ENCODE measurements around the gene TMEM129. TPM values are rescaled to one million over a fixed set of nuclear protein-coding genes. Genes with fewer than 3 reads are reported as not detected.

Gene TMEM129
- total and polyA plus RNA-seq, 2 experiments from 2014 or later = 16.4 to 64.4 TPM

- no peaks in the 10 kb centered on the region for H3K4me1 ChIP-seq (ENCODE audit: insufficient read depth)
- H3K4me3 ChIP-seq = no peak overlapping the region
- no peak overlapping the region for H2AFZ ChIP-seq
- H3K27ac ChIP-seq (ENCODE audit: low read depth) = no peak overlapping the region
- H3K27me3 ChIP-seq (ENCODE audit: insufficient read depth) = no peaks in the 10 kb centered on the region
- TF ChIP-seq EZH2phosphoT487 (IDR thresholded peaks at IDR 0.05; ENCODE audit: unreplicated experiment) (no peak), ZNF114 (CRISPR knock-in tag; IDR thresholded peaks at IDR 0.05) (no peak), POLR2AphosphoS5 (IDR thresholded peaks at IDR 0.05; ENCODE audit: low read depth) (no peak), ZNF331 (CRISPR knock-in tag; IDR thresholded peaks at IDR 0.05; ENCODE audit: low read depth) (no peak)
- Mint-ChIP-seq H3K36me3 (ENCODE audit: low read depth) (peaks cover 96% of the 10 kb centered on the region), H3K27me3 (ENCODE audit: insufficient read depth, low read depth, poor library complexity) (peaks cover 11% of the 10 kb centered on the region), H3K27ac (no peak overlapping the region), H3K4me3 (no peak overlapping the region), H3K9me3 (peaks cover under 1% of the 10 kb centered on the region; the same call in 1 of the 3 replicates), H3K4me1 (peaks cover 4% of the 10 kb centered on the region)
- no peak overlapping the region for H3K4me2 ChIP-seq
- peaks cover 30% of the 10 kb centered on the region for H4K20me1 ChIP-seq (replicated peaks; ENCODE audit: insufficient read depth)
- no peak for DNase-seq (ENCODE audit: low spot score)
- no peaks in the 10 kb centered on the region for H3K9me2 ChIP-seq (ENCODE audit: insufficient read depth)
- no peak for ATAC-seq
- peaks cover 52% of the 10 kb centered on the region for H3K79me2 ChIP-seq (replicated peaks; ENCODE audit: insufficient read depth)
- peaks cover 18% of the 10 kb centered on the region for H3F3A ChIP-seq (replicated peaks; ENCODE audit: low read depth)
- peaks cover 78% of the 10 kb centered on the region for H3K36me3 ChIP-seq (ENCODE audit: insufficient read depth)
Observed at GRCh38 chr4:1730532-1731135, 9.5 kb upstream of the TMEM129 start.

- Histone ChIP-seq H3K9me2 (ENCODE audit: insufficient read depth) (no peaks in the 10 kb centered on the region), H4K20me1 (replicated peaks; ENCODE audit: insufficient read depth) (peaks cover 35% of the 10 kb centered on the region), H3K79me2 (replicated peaks; ENCODE audit: insufficient read depth) (peaks cover 52% of the 10 kb centered on the region), H3K4me2 (no peak overlapping the region), H3K27ac (ENCODE audit: low read depth) (no peak overlapping the region), H2AFZ (no peak overlapping the region), H3K4me3 (no peak overlapping the region), H3F3A (replicated peaks; ENCODE audit: low read depth) (peaks cover 30% of the 10 kb centered on the region), H3K36me3 (ENCODE audit: insufficient read depth) (peaks cover 76% of the 10 kb centered on the region), H3K27me3 (ENCODE audit: insufficient read depth) (no peaks in the 10 kb centered on the region), H3K4me1 (ENCODE audit: insufficient read depth) (no peaks in the 10 kb centered on the region)
- Mint-ChIP-seq H3K27ac (no peak overlapping the region), H3K4me1 (peaks cover 4% of the 10 kb centered on the region), H3K27me3 (ENCODE audit: insufficient read depth, low read depth, poor library complexity) (peaks cover 13% of the 10 kb centered on the region), H3K9me3 (no peaks in the 10 kb centered on the region), H3K36me3 (ENCODE audit: low read depth) (peaks cover 95% of the 10 kb centered on the region), H3K4me3 (no peak overlapping the region; the same call in 2 of the 3 replicates)
- DNase-seq (ENCODE audit: low spot score) = no peak
- ATAC-seq = no peak; the same call in 2 of the 3 replicates
- TF ChIP-seq NANOG (IDR thresholded peaks at IDR 0.05; ENCODE audit: borderline replicate concordance) = no peak
- TF ChIP-seq EZH2 (IDR thresholded peaks at IDR 0.05; ENCODE audit: low read depth, unreplicated experiment) = no peak
- no peak for TF ChIP-seq EZH2phosphoT487 (IDR thresholded peaks at IDR 0.05; ENCODE audit: unreplicated experiment)
- TF ChIP-seq, protein P1, sequence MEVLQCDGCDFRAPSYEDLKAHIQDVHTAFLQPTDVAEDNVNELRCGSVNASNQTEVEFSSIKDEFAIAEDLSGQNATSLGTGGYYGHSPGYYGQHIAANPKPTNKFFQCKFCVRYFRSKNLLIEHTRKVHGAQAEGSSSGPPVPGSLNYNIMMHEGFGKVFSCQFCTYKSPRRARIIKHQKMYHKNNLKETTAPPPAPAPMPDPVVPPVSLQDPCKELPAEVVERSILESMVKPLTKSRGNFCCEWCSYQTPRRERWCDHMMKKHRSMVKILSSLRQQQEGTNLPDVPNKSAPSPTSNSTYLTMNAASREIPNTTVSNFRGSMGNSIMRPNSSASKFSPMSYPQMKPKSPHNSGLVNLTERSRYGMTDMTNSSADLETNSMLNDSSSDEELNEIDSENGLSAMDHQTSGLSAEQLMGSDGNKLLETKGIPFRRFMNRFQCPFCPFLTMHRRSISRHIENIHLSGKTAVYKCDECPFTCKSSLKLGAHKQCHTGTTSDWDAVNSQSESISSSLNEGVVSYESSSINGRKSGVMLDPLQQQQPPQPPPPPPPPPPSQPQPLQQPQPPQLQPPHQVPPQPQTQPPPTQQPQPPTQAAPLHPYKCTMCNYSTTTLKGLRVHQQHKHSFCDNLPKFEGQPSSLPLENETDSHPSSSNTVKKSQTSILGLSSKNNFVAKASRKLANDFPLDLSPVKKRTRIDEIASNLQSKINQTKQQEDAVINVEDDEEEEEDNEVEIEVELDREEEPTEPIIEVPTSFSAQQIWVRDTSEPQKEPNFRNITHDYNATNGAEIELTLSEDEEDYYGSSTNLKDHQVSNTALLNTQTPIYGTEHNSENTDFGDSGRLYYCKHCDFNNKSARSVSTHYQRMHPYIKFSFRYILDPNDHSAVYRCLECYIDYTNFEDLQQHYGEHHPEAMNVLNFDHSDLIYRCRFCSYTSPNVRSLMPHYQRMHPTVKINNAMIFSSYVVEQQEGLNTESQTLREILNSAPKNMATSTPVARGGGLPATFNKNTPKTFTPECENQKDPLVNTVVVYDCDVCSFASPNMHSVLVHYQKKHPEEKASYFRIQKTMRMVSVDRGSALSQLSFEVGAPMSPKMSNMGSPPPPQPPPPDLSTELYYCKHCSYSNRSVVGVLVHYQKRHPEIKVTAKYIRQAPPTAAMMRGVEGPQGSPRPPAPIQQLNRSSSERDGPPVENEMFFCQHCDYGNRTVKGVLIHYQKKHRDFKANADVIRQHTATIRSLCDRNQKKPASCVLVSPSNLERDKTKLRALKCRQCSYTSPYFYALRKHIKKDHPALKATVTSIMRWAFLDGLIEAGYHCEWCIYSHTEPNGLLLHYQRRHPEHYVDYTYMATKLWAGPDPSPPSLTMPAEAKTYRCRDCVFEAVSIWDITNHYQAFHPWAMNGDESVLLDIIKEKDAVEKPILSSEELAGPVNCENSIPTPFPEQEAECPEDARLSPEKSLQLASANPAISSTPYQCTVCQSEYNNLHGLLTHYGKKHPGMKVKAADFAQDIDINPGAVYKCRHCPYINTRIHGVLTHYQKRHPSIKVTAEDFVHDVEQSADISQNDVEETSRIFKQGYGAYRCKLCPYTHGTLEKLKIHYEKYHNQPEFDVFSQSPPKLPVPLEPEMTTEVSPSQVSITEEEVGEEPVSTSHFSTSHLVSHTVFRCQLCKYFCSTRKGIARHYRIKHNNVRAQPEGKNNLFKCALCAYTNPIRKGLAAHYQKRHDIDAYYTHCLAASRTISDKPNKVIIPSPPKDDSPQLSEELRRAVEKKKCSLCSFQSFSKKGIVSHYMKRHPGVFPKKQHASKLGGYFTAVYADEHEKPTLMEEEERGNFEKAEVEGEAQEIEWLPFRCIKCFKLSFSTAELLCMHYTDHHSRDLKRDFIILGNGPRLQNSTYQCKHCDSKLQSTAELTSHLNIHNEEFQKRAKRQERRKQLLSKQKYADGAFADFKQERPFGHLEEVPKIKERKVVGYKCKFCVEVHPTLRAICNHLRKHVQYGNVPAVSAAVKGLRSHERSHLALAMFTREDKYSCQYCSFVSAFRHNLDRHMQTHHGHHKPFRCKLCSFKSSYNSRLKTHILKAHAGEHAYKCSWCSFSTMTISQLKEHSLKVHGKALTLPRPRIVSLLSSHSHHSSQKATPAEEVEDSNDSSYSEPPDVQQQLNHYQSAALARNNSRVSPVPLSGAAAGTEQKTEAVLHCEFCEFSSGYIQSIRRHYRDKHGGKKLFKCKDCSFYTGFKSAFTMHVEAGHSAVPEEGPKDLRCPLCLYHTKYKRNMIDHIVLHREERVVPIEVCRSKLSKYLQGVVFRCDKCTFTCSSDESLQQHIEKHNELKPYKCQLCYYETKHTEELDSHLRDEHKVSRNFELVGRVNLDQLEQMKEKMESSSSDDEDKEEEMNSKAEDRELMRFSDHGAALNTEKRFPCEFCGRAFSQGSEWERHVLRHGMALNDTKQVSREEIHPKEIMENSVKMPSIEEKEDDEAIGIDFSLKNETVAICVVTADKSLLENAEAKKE (CRISPR knock-in tag; IDR thresholded peaks at IDR 0.05) = no peak
- TF ChIP-seq JUNB (IDR thresholded peaks at IDR 0.05; ENCODE audit: unreplicated experiment) = no peak
- no peak for TF ChIP-seq STAT1 (IDR thresholded peaks at IDR 0.05; ENCODE audit: unreplicated experiment)
- TF ChIP-seq ZNF331 (CRISPR knock-in tag; IDR thresholded peaks at IDR 0.05; ENCODE audit: low read depth) = no peak
- TF ChIP-seq, protein P2, sequence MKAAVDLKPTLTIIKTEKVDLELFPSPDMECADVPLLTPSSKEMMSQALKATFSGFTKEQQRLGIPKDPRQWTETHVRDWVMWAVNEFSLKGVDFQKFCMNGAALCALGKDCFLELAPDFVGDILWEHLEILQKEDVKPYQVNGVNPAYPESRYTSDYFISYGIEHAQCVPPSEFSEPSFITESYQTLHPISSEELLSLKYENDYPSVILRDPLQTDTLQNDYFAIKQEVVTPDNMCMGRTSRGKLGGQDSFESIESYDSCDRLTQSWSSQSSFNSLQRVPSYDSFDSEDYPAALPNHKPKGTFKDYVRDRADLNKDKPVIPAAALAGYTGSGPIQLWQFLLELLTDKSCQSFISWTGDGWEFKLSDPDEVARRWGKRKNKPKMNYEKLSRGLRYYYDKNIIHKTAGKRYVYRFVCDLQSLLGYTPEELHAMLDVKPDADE (IDR thresholded peaks at IDR 0.05) = no peak
- no peak for TF ChIP-seq POLR2AphosphoS5 (IDR thresholded peaks at IDR 0.05; ENCODE audit: low read depth)
Observed at GRCh38 chr4:1728061-1728980, 7.2 kb upstream of the TMEM129 start.

All from GM23338 (cell line).